ENCODE measurements around the gene MGME1.

- no peak for TF ChIP-seq CTCF (IDR thresholded peaks at IDR 0.05)
- no peak for TF ChIP-seq POLR2A (IDR thresholded peaks at IDR 0.05)
These were observed 563 bp downstream of the MGME1 start for GRCh38 chr20:17969278-17969883.

All from Peyer's patch (tissue), 4 donors.